ENCODE measurements around the gene TGFBR1. TPM values are rescaled to one million over a fixed set of nuclear protein-coding genes. Genes with fewer than 3 reads are reported as not detected.

The TGFBR1 gene
- total RNA-seq, 1 experiment from 2014 or later, result 31.8 TPM

DNA sequence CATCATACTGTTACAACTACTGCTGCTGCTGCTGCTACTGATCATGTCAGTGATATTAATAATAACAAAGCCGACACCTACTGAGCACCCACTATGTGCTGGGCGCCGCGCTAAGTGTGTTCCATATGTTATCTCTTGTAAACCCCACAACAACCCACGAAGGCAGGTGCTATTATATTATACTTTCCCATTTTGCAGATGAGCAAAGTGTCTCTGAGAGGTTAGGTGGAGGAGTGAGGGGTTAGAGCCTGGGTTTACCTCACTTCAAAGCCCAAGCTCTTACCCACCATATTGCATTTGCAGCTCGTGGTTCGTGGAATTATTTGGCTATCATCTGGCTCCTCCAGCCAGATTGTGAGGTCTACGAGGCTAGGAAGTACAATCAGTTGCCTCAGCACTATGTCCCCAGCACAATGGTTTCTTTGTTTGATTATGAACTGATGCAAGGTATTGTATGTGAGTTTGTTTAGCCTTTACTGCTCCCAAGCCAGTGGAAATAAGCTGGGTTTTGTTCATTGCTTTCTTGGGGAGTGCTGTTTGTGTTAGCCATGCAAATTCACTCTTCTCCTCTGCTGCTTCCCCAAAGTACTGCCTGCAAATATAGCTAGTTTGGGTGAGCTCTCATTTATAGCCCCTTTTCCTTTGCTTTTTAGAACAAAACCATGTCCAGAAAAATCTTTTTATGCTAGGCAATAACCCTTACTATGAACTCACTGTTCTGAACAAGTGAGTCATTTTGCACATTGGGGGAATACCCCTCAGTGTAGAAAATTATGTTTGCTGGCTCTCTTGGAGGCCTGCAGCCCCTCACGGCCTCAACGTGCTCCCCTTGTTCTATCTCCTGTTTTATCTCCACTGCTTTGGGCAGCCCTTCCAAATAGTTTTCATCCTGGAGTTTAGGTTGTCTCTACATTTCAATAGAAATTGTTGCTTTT, 68.9 kb downstream of the TGFBR1 start:
- Histone ChIP-seq H3K9me3 (no peaks in the 10 kb centered on the region), H3K4me3 (ENCODE audit: low read depth, low read length) (no peak overlapping the region), H3K36me3 (ENCODE audit: control insufficient read depth, insufficient read depth, low read length) (no peaks in the 10 kb centered on the region), H3K27me3 (replicated peaks; ENCODE audit: control insufficient read depth, insufficient read depth, low read length) (no peaks in the 10 kb centered on the region), H3K4me1 (peaks cover 21% of the 10 kb centered on the region)
- H3K4me3 Mint-ChIP-seq (ENCODE audit: unreplicated experiment), result no peak overlapping the region
- TF ChIP-seq, protein P1, sequence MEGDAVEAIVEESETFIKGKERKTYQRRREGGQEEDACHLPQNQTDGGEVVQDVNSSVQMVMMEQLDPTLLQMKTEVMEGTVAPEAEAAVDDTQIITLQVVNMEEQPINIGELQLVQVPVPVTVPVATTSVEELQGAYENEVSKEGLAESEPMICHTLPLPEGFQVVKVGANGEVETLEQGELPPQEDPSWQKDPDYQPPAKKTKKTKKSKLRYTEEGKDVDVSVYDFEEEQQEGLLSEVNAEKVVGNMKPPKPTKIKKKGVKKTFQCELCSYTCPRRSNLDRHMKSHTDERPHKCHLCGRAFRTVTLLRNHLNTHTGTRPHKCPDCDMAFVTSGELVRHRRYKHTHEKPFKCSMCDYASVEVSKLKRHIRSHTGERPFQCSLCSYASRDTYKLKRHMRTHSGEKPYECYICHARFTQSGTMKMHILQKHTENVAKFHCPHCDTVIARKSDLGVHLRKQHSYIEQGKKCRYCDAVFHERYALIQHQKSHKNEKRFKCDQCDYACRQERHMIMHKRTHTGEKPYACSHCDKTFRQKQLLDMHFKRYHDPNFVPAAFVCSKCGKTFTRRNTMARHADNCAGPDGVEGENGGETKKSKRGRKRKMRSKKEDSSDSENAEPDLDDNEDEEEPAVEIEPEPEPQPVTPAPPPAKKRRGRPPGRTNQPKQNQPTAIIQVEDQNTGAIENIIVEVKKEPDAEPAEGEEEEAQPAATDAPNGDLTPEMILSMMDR (IDR thresholded peaks at IDR 0.05; ENCODE audit: insufficient read depth in 1 of 2, low read depth in 1 of 2, low read length in 1 of 2, severe bottlenecking in 1 of 2, unreplicated experiment in 1 of 2), result no peak
- ChIA-PET CTCF (no interaction called here), POLR2A (no interaction called here)
- BruUV-seq (replicated peaks), result no TSS peak
- no peaks in the 10 kb centered on the region for H3K9me3 Mint-ChIP-seq (ENCODE audit: unreplicated experiment)
- H3K27ac Mint-ChIP-seq (ENCODE audit: unreplicated experiment), result no peak overlapping the region
- no peak for DNase-seq
- no peaks in the 10 kb centered on the region for H3K36me3 Mint-ChIP-seq (ENCODE audit: insufficient read depth, unreplicated experiment)
- peaks cover 41% of the 10 kb centered on the region for H3K4me1 Mint-ChIP-seq (ENCODE audit: low read depth, unreplicated experiment)
- H3K27me3 Mint-ChIP-seq (ENCODE audit: insufficient read depth, unreplicated experiment), result no peaks in the 10 kb centered on the region
- intact Hi-C loops (cut with micrococcal nuclease; ENCODE audit: unreplicated experiment), result no loop called here

- no peaks in the 10 kb centered on the region for H3K9me3 ChIP-seq
- no peak overlapping the region for H3K27ac Mint-ChIP-seq (ENCODE audit: unreplicated experiment)
- H3K4me1 ChIP-seq, result peaks cover 28% of the 10 kb centered on the region
- no TSS peak for BruUV-seq (replicated peaks)
- TF ChIP-seq, protein P1 (IDR thresholded peaks at IDR 0.05; ENCODE audit: insufficient read depth in 1 of 2, low read depth in 1 of 2, low read length in 1 of 2, severe bottlenecking in 1 of 2, unreplicated experiment in 1 of 2), result no peak
- no peak overlapping the region for H3K4me3 ChIP-seq (ENCODE audit: low read depth, low read length)
- H3K27me3 ChIP-seq (replicated peaks; ENCODE audit: control insufficient read depth, insufficient read depth, low read length), result no peaks in the 10 kb centered on the region
- no peaks in the 10 kb centered on the region for H3K27me3 Mint-ChIP-seq (ENCODE audit: insufficient read depth, unreplicated experiment)
- CTCF ChIA-PET, result no interaction called here
- no peaks in the 10 kb centered on the region for H3K9me3 Mint-ChIP-seq (ENCODE audit: unreplicated experiment)
- no peak for DNase-seq
- no peaks in the 10 kb centered on the region for H3K36me3 ChIP-seq (ENCODE audit: control insufficient read depth, insufficient read depth, low read length)
- POLR2A ChIA-PET, result no interaction called here
- intact Hi-C loops (cut with micrococcal nuclease; ENCODE audit: unreplicated experiment), result no loop called here
- peaks cover 36% of the 10 kb centered on the region for H3K4me1 Mint-ChIP-seq (ENCODE audit: low read depth, unreplicated experiment)
- H3K4me3 Mint-ChIP-seq (ENCODE audit: unreplicated experiment), result no peak overlapping the region
- no peaks in the 10 kb centered on the region for H3K36me3 Mint-ChIP-seq (ENCODE audit: insufficient read depth, unreplicated experiment)
Observed at GRCh38 chr9:99176527-99177013, 71.7 kb downstream of the TGFBR1 start.

DNA sequence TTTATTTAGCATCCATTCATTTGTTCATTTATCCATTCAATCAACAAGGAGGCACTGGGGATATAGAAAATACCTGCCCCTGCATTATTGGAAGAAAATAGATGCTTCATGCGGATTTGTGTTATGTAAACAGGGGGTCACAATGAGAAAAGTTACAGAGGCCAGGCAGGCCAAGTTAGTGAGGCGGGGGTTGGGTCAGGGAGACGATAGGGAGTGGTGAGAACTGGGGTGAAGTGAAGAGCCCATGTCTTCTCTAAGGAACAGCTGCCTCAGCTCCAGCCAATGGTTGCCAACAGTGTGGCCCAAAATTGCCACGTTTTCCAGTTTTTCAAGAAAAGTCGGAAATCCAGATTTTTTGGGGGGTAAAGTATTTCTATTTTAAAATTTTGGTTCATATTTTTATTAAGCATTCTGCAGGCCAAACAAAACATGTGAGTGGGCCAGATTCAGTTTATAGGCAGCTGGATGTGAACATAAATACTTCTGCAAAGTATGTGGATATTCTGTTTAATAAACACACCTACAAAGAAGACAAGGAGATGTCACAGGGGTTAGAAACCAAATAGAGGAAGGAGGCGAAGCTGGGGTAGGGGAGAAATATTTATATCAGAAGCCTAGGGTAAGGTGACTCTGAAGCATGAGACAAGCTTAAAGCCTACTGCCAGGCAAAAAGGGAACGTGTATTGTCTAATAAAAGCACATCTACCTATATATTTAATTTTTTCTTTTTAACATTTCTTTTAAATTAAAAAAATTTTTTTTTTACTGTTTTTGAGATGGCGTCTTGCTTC, 72.9 kb downstream of the TGFBR1 start:
- H3K4me1 ChIP-seq, result peaks cover 16% of the 10 kb centered on the region
- H3K36me3 ChIP-seq (ENCODE audit: control insufficient read depth, insufficient read depth, low read length), result no peaks in the 10 kb centered on the region
- no peaks in the 10 kb centered on the region for H3K27me3 ChIP-seq (replicated peaks; ENCODE audit: control insufficient read depth, insufficient read depth, low read length)
- Mint-ChIP-seq H3K27ac (ENCODE audit: unreplicated experiment) (no peak overlapping the region), H3K9me3 (ENCODE audit: unreplicated experiment) (no peaks in the 10 kb centered on the region), H3K4me1 (ENCODE audit: low read depth, unreplicated experiment) (peaks cover 24% of the 10 kb centered on the region), H3K27me3 (ENCODE audit: insufficient read depth, unreplicated experiment) (no peaks in the 10 kb centered on the region), H3K36me3 (ENCODE audit: insufficient read depth, unreplicated experiment) (no peaks in the 10 kb centered on the region), H3K4me3 (ENCODE audit: unreplicated experiment) (no peak overlapping the region)
- DNase-seq, result no peak
- intact Hi-C loops (cut with micrococcal nuclease; ENCODE audit: unreplicated experiment), result no loop called here
- TF ChIP-seq, protein P1 (IDR thresholded peaks at IDR 0.05; ENCODE audit: insufficient read depth in 1 of 2, low read depth in 1 of 2, low read length in 1 of 2, severe bottlenecking in 1 of 2, unreplicated experiment in 1 of 2), result no peak
- no TSS peak for BruUV-seq (replicated peaks)
- ChIA-PET POLR2A (no interaction called here), CTCF (no interaction called here)
- H3K4me3 ChIP-seq (ENCODE audit: low read depth, low read length), result no peak overlapping the region
- H3K9me3 ChIP-seq, result no peaks in the 10 kb centered on the region
